ENCODE data around the gene DPF1. TPM values are rescaled to one million over a fixed set of nuclear protein-coding genes. Genes with fewer than 3 reads are reported as not detected.

Gene DPF1
- total RNA-seq, 1 donor from 2014 or later: 0.49 TPM

GRCh38 chr19:38206006-38206745 is 17.8 kb downstream of the DPF1 start:
- Histone ChIP-seq H3K4me3 (no peak overlapping the region), H3K36me3 (peaks cover 58% of the 10 kb centered on the region), H3K9me3 (replicated peaks) (no peaks in the 10 kb centered on the region), H3K27ac (replicated peaks) (no peak overlapping the region), H3K27me3 (ENCODE audit: low read depth) (peaks cover 48% of the 10 kb centered on the region), H3K4me1 (peaks cover 27% of the 10 kb centered on the region)
- DNase-seq: no peak
- TF ChIP-seq CTCF (IDR thresholded peaks at IDR 0.05; ENCODE audit: borderline replicate concordance): no peak
- intact Hi-C loops (cut with micrococcal nuclease): no loop called here

GRCh38 chr19:38204728-38205127 is 19.3 kb downstream of the DPF1 start:
- H3K9me3 ChIP-seq (replicated peaks): no peaks in the 10 kb centered on the region
- H3K4me1 ChIP-seq: peaks cover 13% of the 10 kb centered on the region
- no peak for DNase-seq
- no peak overlapping the region for H3K4me3 ChIP-seq
- no peak overlapping the region for H3K27ac ChIP-seq (replicated peaks)
- H3K27me3 ChIP-seq (ENCODE audit: low read depth): peaks cover 34% of the 10 kb centered on the region
- peaks cover 70% of the 10 kb centered on the region for H3K36me3 ChIP-seq
- intact Hi-C loops (cut with micrococcal nuclease): no loop called here
- TF ChIP-seq CTCF (IDR thresholded peaks at IDR 0.05; ENCODE audit: borderline replicate concordance): no peak

- H3K36me3 ChIP-seq: peaks cover 74% of the 10 kb centered on the region
- intact Hi-C loops (cut with micrococcal nuclease): no loop called here
- TF ChIP-seq CTCF (IDR thresholded peaks at IDR 0.05; ENCODE audit: borderline replicate concordance): no peak
Measured at GRCh38 chr19:38204096-38204495, 19.9 kb downstream of the DPF1 start.

GRCh38 chr19:38203197-38203596 is 20.8 kb downstream of the DPF1 start:
- Histone ChIP-seq H3K36me3 (peaks cover 81% of the 10 kb centered on the region), H3K27ac (replicated peaks) (no peak overlapping the region), H3K4me1 (no peaks in the 10 kb centered on the region), H3K4me3 (no peak overlapping the region), H3K9me3 (replicated peaks) (no peaks in the 10 kb centered on the region), H3K27me3 (ENCODE audit: low read depth) (peaks cover 18% of the 10 kb centered on the region)
- no peak for DNase-seq
- TF ChIP-seq CTCF (IDR thresholded peaks at IDR 0.05; ENCODE audit: borderline replicate concordance): no peak
- intact Hi-C loops (cut with micrococcal nuclease): no loop called here

More at GRCh38 chr19:38204096-38204495, 19.9 kb downstream of the DPF1 start:
- peaks cover 7% of the 10 kb centered on the region for H3K4me1 ChIP-seq
- no peak overlapping the region for H3K4me3 ChIP-seq
- H3K27me3 ChIP-seq (ENCODE audit: low read depth): peaks cover 27% of the 10 kb centered on the region
- DNase-seq: no peak
- no peak overlapping the region for H3K27ac ChIP-seq (replicated peaks)
- H3K9me3 ChIP-seq (replicated peaks): no peaks in the 10 kb centered on the region

GRCh38 chr19:38202504-38202903 is 21.5 kb downstream of the DPF1 start:
- no peak overlapping the region for H3K27ac ChIP-seq (replicated peaks)
- H3K9me3 ChIP-seq (replicated peaks): no peaks in the 10 kb centered on the region
- no peak overlapping the region for H3K4me3 ChIP-seq
- DNase-seq: no peak
- TF ChIP-seq CTCF (IDR thresholded peaks at IDR 0.05; ENCODE audit: borderline replicate concordance): no peak
- H3K27me3 ChIP-seq (ENCODE audit: low read depth): peaks cover 13% of the 10 kb centered on the region
- intact Hi-C loops (cut with micrococcal nuclease): no loop called here
- peaks cover 82% of the 10 kb centered on the region for H3K36me3 ChIP-seq
- H3K4me1 ChIP-seq: no peaks in the 10 kb centered on the region
